ENCODE data around the gene FTL. TPM values are rescaled to one million over a fixed set of nuclear protein-coding genes. Genes with fewer than 3 reads are reported as not detected.

Gene FTL
- polyA plus RNA-seq (2011; rRNA removed) (4,743 and 7,067 TPM in 2 replicates), polyA plus RNA-seq (2017; fragmentation: RNase III; extraction: RNeasy Plus Mini Kit Qiagen cat#74134 plus additional on column Dnase treatment) (12,141 to 13,930 TPM (median 13,921 TPM) in 3 replicates), polyA minus RNA-seq (2011; rRNA and poly(A)+ RNA removed) (3,763 and 4,254 TPM in 2 replicates)
- 10,619 and 11,714 TPM in 2 replicates for polyA plus RNA-seq (2012; cell fraction: cytosol; rRNA removed)
- 4,146 and 4,930 TPM in 2 replicates for polyA plus RNA-seq (2012; cell fraction: nucleus; rRNA removed)

- FAIRE-seq: peak; percentile 74
- H3K4me1 ChIP-seq: peaks cover 62% of the 10 kb centered on the region
- peak within 1 kb of the TSS; percentile 92 to 96 for H3K27ac ChIP-seq
- CTCF ChIA-PET: interaction anchor here (0.6 to 18.4 kb wide), 8 partner anchors 13 to 172 kb away, joined by 3 to 332 read pairs (median 4); partner anchors contain the start of genes GYS1 and RUVBL2
- H3K4me2 ChIP-seq: peak within 1 kb of the TSS; percentile 95
- DNase-seq (ENCODE audit: low read depth in 1 of 2, low spot score in 1 of 2): peak; percentile 99
- under 1% methylated on average over 46 of the region's 52 CpGs for WGBS (ENCODE audit: missing lambda C conversion rate)
- H3K9me3 ChIP-seq: no peaks in the 10 kb centered on the region
- H3K4me3 ChIP-seq: peak within 1 kb of the TSS; percentile 66
- POLR2A ChIA-PET: interaction anchor here (0.6 to 9.6 kb wide), 11 partner anchors 8 to 244 kb away, joined by 3 to 175 read pairs (median 4); partner anchors contain the start of genes BAX, GYS1, NUCB1 and PLEKHA4
- peak; percentile 11 to 51 for ATAC-seq
- TF ChIP-seq RFX5 (IDR thresholded peaks at IDR 0.05) (0 out of 2 replicates have a peak, but pooled peaks have one; percentile 50), POLR2A (IDR thresholded peaks at IDR 0.05; ENCODE audit: low read length) (peak; percentile 99), MYC (IDR thresholded peaks at IDR 0.05; ENCODE audit: borderline replicate concordance, low read length) (no peak), JUN (IDR thresholded peaks at IDR 0.05) (peak; percentile 100), HEYL (CRISPR knock-in tag; IDR thresholded peaks at IDR 0.05) (no peak), JUNB (IDR thresholded peaks at IDR 0.05) (no peak), SMC3 (IDR thresholded peaks at IDR 0.05) (peak; percentile 18; the same call in 1 of the 3 replicates), EP300 (IDR thresholded peaks at IDR 0.05) (peak in 1 of 2 experiments; percentile 58; a peak in 1 of 5 replicates), TP53 (CRISPR knock-in tag; IDR thresholded peaks at IDR 0.05) (peak; percentile 34; the same call in 1 of the 2 replicates), NPAS2 (CRISPR knock-in tag; IDR thresholded peaks at IDR 0.05; ENCODE audit: borderline replicate concordance) (no peak), BHLHE40 (IDR thresholded peaks at IDR 0.05; ENCODE audit: low read depth, low read length) (peak; percentile 27; the same call in 1 of the 2 replicates), GATA3 (IDR thresholded peaks at IDR 0.05; ENCODE audit: borderline replicate concordance) (peak; percentile 60; the same call in 1 of the 2 replicates), E2F6 (IDR thresholded peaks at IDR 0.05; ENCODE audit: borderline replicate concordance, low read depth) (peak; percentile 60; the same call in 1 of the 2 replicates), RAD21 (conservative IDR thresholded peaks at IDR 0.05 in 1 of 2, IDR thresholded peaks at IDR 0.05 in 1 of 2) (0 out of 5 replicates have a peak, but pooled peaks have one; percentile 18 to 21), PHF8 (IDR thresholded peaks at IDR 0.05; ENCODE audit: borderline replicate concordance, low read depth) (peak; percentile 82), USF2 (IDR thresholded peaks at IDR 0.05) (peak; percentile 66), HES2 (IDR thresholded peaks at IDR 0.05) (0 out of 2 replicates have a peak, but pooled peaks have one; percentile 5), MAZ (IDR thresholded peaks at IDR 0.05; ENCODE audit: borderline replicate concordance, low read depth, low read length) (peak; percentile 68), CHD4 (IDR thresholded peaks at IDR 0.05; ENCODE audit: borderline replicate concordance) (no peak), BCL3 (IDR thresholded peaks at IDR 0.05) (peak; percentile 100), HMGXB4 (CRISPR knock-in tag; IDR thresholded peaks at IDR 0.05; ENCODE audit: borderline replicate concordance) (no peak), MAX (IDR thresholded peaks at IDR 0.05) (peak; percentile 57; the same call in 1 of the 2 replicates), FOSB (CRISPR knock-in tag; IDR thresholded peaks at IDR 0.05) (0 out of 2 replicates have a peak, but pooled peaks have one; percentile 27), TFCP2L1 (CRISPR knock-in tag; IDR thresholded peaks at IDR 0.05) (peak; percentile 98), ZC3H11A (IDR thresholded peaks at IDR 0.05) (no peak), ZNF302 (CRISPR knock-in tag; IDR thresholded peaks at IDR 0.05) (no peak), HOXA7 (CRISPR knock-in tag; IDR thresholded peaks at IDR 0.05) (no peak), EHMT2 (IDR thresholded peaks at IDR 0.05; ENCODE audit: low read depth) (no peak), PBX3 (IDR thresholded peaks at IDR 0.05) (peak; percentile 92), SREBF2 (IDR thresholded peaks at IDR 0.05) (no peak), CEBPB (IDR thresholded peaks at IDR 0.05) (peak; percentile 94), HOXB5 (CRISPR knock-in tag; IDR thresholded peaks at IDR 0.05) (no peak)
These were observed at the start of gene FTL for GRCh38 chr19:48965040-48965805. TSS of gene FTL (plus strand) at chr19:48965309. CDS start at chr19:48965508, 199 bp downstream.
